HEK293T (cell line): ENCODE measurements around the gene OPTN.
"Not testable (repeated sequence)": the region's sequence is repeated elsewhere in the genome, so short reads cannot be mapped to it uniquely, and the experiment has no call there.

Experiments used
- ARNT ChIP-seq: fragments of 450-650 bp; IDR thresholded peaks from 2 replicates; pipeline ENCODE4 v1.6.1; 2017; ENCODE audit warnings: mild to moderate bottlenecking
- BHLHE40 ChIP-seq: fragments of 450-650 bp; IDR thresholded peaks from 2 replicates; pipeline ENCODE4 v1.6.1; 2016; ENCODE audit warnings: mild to moderate bottlenecking, moderate library complexity, borderline replicate concordance
- ELF4 ChIP-seq: fragments of 450-650 bp; IDR thresholded peaks from 2 replicates; pipeline ENCODE4 v1.6.1; 2017; ENCODE audit warnings: antibody characterized with exemption
- FOXM1 ChIP-seq: fragments of 450-650 bp; IDR thresholded peaks from 2 replicates; pipeline ENCODE4 v1.6.1; 2017; ENCODE audit warnings: mild to moderate bottlenecking, borderline replicate concordance
- HDGF ChIP-seq: fragments of 450-650 bp; IDR thresholded peaks from 2 replicates; pipeline ENCODE4 v1.6.1; 2017; ENCODE audit warnings: antibody characterized with exemption, borderline replicate concordance
- NFRKB ChIP-seq: fragments of 450-650 bp; IDR thresholded peaks from 2 replicates; pipeline ENCODE4 v1.6.1; 2016; ENCODE audit warnings: mild to moderate bottlenecking, moderate library complexity
- SP1 ChIP-seq: fragments of 450-650 bp; IDR thresholded peaks from 2 replicates; pipeline ENCODE4 v1.6.1; 2017
- ZNF384 ChIP-seq: fragments of 450-650 bp; IDR thresholded peaks from 2 replicates; pipeline ENCODE4 v1.6.1; 2016
- TF ChIP-seq, protein P1 (sequence below): fragments of 450-650 bp; IDR thresholded peaks from 2 replicates; pipeline ENCODE4 v1.6.1; 2016

DNA sequence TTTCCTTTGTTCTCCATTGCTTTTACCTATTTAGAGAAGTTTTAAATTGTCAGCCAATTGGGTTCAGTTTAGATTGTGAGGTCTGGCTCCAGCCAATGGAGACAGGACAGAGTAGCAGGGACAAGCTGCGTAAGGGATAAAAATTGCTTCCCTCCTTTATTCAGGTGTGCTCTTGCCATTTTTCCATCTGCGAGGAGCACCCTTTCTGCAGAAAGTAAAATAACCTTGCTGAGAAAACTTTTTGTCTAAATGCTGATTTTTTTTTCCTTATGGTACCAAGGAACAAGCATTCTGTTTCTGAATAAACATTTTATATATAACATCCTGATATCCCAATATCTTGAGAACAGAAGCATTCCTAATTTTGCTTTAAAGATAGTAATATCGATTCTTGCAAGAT, 16.3 kb upstream of the OPTN start:
- TF ChIP-seq BHLHE40, FOXM1, ZNF384, HDGF, ELF4, NFRKB, SP1, ARNT: not testable (repeated sequence)
- TF ChIP-seq, protein P1, sequence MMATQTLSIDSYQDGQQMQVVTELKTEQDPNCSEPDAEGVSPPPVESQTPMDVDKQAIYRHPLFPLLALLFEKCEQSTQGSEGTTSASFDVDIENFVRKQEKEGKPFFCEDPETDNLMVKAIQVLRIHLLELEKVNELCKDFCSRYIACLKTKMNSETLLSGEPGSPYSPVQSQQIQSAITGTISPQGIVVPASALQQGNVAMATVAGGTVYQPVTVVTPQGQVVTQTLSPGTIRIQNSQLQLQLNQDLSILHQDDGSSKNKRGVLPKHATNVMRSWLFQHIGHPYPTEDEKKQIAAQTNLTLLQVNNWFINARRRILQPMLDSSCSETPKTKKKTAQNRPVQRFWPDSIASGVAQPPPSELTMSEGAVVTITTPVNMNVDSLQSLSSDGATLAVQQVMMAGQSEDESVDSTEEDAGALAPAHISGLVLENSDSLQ, result not testable (repeated sequence)
